ENCODE results near the gene CEACAM1.

DNA sequence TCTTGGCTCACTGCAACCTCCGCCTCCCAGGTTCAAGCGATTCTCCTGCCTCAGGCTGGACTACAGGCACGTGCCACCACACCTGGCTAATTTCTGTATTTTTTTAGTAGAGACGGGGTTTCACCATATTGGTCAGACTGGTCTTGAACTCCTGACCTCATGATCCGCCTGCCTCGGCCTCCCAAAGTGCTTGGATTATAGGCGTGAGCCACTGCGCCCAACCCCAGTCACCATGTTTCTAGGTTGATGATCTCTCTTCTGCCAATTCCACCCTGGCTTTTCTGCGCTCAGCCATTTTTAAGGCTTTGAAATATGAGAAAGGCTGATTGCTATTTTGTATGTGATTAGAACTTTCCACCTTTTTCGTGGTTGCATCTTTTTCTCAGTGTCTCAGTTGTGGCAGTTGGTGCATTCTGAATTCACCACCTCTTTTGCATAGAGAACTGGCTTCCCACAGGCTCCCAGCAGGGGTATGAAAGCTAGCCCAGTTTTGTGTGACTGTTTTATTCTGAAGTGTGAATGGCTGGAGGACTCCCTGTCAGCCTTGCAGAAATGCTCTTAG lies 15.5 kb downstream of the CEACAM1 start:
- TF ChIP-seq, protein P1, sequence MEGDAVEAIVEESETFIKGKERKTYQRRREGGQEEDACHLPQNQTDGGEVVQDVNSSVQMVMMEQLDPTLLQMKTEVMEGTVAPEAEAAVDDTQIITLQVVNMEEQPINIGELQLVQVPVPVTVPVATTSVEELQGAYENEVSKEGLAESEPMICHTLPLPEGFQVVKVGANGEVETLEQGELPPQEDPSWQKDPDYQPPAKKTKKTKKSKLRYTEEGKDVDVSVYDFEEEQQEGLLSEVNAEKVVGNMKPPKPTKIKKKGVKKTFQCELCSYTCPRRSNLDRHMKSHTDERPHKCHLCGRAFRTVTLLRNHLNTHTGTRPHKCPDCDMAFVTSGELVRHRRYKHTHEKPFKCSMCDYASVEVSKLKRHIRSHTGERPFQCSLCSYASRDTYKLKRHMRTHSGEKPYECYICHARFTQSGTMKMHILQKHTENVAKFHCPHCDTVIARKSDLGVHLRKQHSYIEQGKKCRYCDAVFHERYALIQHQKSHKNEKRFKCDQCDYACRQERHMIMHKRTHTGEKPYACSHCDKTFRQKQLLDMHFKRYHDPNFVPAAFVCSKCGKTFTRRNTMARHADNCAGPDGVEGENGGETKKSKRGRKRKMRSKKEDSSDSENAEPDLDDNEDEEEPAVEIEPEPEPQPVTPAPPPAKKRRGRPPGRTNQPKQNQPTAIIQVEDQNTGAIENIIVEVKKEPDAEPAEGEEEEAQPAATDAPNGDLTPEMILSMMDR (IDR thresholded peaks at IDR 0.05), result no peak
- no peak for TF ChIP-seq POLR2AphosphoS5 (IDR thresholded peaks at IDR 0.05)
- TF ChIP-seq POLR2A (IDR thresholded peaks at IDR 0.05), result no peak

All from breast epithelium (tissue), 3 donors.